SKM-1 treated with dmso at 0.1 percent for 144 hours (cell line): ENCODE data around the gene CDH1.

Source experiments
- DNase-seq: peaks from one replicate; lab custom pipeline; 2025; ENCODE audit not compliant: unreplicated experiment; lab: John Stamatoyannopoulos, UW

The CDH1 gene

DNA sequence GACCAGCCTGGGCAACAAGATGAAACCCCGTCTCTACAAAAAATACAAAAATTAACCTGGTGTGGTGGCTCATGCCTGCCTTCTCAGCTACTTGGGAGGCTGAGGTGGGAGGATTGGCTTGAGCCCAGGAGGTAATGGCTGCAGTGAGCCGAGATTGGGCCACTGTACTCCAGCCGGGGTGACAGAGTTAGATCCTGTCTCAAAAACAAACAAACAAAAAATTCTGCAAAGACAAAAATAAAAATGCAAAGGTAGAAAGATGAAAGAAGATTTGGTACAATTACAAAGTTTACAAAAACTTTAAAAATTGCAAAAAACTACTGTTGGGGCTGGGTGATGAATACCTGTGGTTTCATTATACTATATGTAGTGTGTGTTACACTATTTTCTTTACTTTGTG lies 5.5 kb upstream of the CDH1 start:
- DNase-seq, result no peak

- no peak for DNase-seq
These were observed 4.9 kb upstream of the CDH1 start for GRCh38 chr16:68732042-68732680.

GRCh38 chr16:68732741-68733399 lies 4.2 kb upstream of the CDH1 start:
- no peak for DNase-seq

GRCh38 chr16:68733570-68733969 lies 3.5 kb upstream of the CDH1 start:
- no peak for DNase-seq

DNA sequence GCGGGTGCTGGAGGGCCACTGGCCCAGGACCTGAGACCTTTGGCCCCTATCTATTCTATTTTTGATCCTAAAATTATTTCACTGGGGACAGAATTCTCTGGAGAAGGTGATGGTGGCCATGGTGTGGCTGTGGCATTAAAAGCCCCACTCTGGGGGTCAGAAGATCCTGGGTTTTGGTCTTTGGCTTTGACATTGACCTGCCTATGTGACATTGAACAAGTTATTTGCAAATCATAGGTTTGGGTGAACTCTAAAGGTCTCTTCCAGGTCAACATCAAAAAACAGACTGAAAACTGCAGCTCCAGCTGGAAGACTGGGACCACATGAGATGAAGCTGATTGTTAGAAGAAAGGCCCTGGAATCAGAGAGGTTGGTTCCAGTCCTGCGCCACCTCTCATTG lies 2.3 kb upstream of the CDH1 start:
- DNase-seq, result no peak

- DNase-seq, result no peak
These were observed 531 bp upstream of the CDH1 start for GRCh38 chr16:68736561-68736960.

DNA sequence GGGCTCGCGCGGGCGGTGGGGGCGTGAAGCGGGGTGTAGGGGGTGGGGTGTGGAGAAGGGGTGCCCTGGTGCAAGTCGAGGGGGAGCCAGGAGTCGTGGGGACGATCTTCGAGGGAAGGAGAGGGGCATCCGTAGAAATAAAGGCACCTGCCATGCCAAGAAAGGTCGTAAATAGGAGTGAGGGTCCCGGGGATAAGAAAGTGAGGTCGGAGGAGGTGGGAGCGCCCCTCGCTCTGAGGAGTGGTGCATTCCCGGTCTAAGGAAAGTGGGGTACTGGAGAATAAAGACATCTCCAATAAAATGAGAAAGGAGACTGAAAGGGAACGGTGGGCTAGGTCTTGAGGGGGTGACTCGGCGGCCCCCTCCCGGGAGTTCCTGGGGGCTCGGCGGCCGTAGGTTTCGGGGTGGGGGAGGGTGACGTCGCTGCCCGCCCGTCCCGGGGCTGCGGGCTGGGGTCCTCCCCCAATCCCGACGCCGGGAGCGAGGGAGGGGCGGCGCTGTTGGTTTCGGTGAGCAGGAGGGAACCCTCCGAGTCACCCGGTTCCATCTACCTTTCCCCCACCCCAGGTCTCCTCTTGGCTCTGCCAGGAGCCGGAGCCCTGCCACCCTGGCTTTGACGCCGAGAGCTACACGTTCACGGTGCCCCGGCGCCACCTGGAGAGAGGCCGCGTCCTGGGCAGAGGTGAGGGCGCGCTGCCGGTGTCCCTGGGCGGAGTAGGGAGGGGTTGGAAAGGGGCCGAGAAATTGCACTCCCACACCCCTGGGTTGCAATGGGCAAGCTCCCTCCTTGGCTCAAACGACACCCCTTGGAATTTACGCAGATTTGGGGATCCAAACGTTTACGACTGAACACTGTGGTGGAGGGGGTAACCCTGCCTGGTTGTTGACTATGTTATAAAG lies 888 bp downstream of the CDH1 start:
- no peak for DNase-seq

DNA sequence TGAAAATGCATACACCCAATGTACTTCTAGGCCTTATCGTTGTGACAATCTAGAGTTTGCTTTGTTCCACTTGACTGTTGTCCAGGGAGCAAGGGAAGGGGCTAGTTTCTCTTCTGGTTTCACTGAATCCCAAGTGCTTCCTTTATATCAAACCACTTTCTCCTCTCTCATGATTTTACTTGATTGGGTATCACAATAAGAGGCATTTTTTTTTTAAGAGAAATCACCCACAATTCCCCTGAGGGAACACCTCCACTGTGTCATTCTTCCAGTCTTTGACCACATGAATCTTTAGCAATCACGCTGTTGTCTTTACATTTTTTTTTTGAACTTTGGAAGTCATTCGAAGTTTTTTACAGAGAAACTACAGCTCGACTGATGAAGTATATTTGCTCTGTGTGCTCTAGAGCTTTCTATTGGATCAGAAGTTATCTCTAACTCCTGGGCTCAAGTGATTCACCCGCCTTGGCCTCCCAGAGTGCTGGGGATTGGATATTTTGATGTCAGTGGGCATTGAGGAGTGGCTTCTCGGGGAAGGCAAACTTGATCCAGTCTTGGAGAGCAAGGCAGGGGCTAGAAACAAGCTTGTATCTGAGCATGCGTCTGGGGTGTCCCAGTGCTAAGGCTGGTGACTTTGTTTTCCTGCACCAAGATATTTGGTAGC lies 3.0 kb downstream of the CDH1 start:
- DNase-seq, result no peak

DNA sequence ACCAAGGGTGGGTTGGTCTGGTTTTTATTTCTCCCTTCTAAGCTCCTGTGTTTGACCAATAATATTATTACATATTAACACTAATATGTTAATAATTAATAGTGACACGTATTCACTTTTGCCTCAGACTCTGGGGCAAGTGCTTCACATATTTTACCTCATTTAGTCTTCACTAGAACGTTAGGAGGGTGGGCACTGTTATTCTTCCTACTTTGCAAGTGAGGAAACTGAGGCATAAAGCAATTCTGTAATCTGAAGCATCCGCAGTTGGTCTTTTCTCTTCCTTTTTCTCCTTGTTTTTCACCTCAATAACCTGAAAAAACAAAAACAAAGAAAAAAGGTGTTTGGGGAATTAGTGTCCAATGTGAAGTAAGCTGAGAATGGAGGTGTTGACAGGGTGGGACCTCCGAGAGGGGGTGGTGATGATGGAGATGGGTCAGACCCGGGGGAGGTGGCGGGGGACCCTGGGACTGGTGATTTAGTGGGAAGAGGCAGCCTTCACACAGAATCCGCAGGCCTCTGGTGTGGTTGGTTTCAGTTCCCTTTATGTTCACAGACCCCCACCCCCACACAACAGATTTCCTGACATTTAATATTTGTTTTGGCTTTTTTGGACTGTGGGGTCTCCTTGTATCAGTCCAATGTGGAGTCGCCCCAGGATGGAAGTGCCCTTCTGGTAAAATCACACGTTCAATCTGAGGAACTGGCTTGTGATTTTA lies 3.7 kb downstream of the CDH1 start:
- no peak for DNase-seq

- no peak for DNase-seq
These were observed 6.6 kb downstream of the CDH1 start for GRCh38 chr16:68743664-68744063.

DNA sequence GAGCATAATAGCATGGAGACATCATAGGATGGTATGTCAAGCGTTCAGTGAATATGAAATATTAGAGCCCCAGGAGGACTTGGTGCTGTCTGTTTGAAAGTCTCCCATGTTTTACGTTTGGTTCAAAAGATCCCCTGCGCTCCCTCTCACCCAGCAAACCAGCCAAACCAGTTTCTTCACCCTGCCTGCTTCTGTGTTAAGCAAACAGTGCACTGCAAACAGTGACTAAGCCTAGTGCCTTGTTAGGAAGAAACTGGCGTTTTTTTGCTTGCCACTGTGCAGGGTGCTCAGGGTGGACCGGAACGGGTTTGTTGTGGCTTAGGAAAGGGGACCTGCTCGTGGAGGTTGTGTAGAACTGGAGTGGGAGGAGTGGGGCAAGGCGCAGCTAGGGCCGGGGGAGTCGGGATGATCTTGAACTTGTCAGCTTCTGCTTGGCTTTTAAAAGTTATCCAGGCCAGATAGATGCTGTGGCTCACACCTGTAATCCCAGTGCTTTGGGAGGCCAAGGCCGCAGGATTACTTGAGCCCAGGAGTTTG lies 7.7 kb downstream of the CDH1 start:
- DNase-seq, result no peak

GRCh38 chr16:68746951-68747350 lies 9.9 kb downstream of the CDH1 start:
- no peak for DNase-seq

GRCh38 chr16:68749432-68749831 lies 12.3 kb downstream of the CDH1 start:
- no peak for DNase-seq

DNA sequence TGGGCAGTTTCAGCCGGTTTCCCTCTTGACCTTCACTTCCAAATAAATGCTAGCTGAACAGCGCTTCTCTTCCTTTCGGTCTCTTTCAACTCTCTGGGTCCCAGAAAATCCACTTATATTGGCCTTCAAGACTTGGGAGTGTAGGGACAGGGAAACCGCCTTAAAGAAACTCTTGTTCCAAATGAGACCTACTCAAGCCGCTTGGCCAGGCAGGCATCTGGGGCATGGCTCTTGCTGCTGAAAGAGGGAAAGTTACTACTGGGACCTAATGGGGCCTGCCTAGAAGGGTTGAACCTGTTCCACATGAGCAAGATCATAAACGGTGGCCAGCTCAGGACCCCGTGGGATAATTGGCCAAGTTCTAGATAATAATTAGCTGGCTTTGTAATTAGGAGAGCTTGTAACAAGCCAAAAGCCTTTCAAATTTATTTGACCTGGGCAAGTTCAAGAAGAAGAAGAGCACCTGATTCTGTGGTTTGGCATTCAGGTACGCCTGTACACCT lies 13.2 kb downstream of the CDH1 start:
- DNase-seq, result no peak

DNA sequence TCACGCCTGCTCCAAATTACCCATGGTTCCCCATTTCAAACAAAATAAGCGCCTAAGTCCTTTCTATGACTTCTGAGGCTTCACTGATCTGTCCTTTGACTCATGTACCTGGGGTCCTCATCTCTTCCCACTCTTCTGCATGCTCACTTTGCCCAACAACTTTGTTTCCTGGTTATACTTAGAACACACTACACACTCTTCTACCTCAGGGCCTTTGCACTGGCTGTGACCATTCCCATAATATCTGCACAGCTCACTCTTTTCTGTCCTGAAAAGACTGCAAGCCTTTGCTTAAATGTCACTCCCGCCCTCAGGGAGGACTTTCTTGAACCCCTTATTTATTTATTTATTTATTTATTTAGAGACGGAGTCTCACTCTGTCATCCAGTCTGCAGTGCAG lies 14.1 kb downstream of the CDH1 start:
- DNase-seq, result no peak

DNA sequence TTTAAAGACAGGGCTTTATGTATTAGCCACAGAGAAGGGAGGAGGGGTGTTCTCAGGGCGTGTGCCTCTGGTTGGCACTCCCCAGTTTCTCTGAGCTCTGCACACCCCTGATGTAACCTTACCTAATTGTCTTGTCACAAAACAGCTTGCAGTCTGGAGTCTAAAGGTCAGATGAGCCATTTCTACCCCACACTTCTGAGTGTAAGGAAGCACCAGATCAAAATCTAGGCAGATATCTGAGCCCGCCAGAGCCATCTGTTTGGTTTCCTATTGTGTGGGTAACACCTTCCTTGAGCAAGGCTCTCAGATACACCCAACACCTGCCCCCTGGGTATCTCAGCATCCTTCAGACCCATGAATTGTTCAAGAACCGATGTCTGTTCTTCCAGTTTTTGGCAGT lies 15.5 kb downstream of the CDH1 start:
- DNase-seq, result no peak

GRCh38 chr16:68754084-68754792 lies 17.1 kb downstream of the CDH1 start:
- DNase-seq, result no peak

- no peak for DNase-seq
These were observed 19.3 kb downstream of the CDH1 start for GRCh38 chr16:68756239-68756915.

DNA sequence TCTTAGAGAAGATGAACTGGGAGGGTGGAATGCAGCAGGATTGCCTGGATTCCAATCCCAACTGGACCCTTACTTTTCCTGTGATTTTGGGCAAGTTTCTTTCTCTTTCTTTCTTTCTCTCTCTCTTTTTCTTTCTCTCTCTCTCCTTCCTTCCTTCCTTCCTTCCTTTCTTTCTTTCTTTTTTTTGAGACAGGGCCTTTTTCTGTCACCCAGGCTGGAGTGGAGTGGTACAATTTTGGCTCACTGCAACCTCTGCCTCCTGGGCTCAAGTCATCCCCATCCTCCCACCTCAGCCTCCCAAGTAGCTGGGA lies 20.5 kb downstream of the CDH1 start:
- DNase-seq, result no peak
